GM18520 (cell line): Measurements from ENCODE around the gene PTDSS2.
"Not testable (repeated sequence)": the region's sequence is repeated elsewhere in the genome, so short reads cannot be mapped to it uniquely, and the experiment has no call there.

Experiments used
- ATAC-seq: cut with Tn5 transposase; IDR thresholded peaks from one replicate; pipeline ENCODE4 v1.9.1; 2021; ENCODE audit not compliant: unreplicated experiment

The PTDSS2 gene

DNA sequence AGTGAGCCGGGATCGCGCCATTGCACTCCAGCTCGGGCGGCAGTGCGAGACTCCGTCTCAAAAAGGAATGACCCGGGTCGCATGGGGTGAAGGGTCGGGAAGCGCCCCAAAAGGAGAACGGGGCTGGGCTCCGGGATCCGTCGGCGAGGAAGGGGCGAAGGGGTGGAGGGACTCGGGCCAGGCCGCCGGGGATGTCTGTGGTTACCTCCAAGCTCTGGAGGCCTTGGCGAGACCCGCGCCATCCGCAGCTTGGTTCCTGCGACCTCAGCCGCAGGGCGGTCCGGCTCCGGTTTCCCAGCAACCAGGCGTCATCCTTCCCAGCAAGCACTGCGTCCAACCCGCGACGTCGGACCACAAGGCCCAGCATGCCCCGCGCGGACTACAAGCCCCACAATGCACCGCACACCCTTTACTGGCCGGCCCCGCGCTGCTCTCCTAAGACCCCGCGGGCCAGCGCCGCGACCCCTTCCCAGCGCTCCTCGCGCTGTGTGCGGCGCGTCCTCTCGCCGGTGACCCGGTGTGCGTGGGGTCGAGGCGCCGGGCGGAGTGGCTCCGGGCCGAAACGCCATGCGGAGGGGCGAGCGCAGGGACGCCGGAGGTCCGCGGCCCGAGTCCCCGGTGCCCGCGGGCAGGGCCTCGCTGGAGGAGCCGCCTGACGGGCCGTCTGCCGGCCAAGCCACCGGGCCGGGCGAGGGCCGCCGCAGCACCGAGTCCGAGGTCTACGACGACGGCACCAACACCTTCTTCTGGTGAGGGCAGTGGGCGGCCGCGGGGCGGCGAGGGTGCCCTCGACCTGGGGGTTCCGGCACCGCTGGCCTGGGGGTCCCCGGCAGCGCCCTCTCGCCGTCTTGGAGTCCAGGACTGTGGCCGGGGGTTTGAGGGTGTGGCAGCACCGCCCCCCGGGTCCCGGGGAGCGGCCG is at the start of gene PTDSS2:
TSS of gene PTDSS2 (plus strand) at position 391 of the 920 bp plus-strand sequence. CDS start at position 568, 177 bp downstream.
- ATAC-seq = peak; percentile 60

DNA sequence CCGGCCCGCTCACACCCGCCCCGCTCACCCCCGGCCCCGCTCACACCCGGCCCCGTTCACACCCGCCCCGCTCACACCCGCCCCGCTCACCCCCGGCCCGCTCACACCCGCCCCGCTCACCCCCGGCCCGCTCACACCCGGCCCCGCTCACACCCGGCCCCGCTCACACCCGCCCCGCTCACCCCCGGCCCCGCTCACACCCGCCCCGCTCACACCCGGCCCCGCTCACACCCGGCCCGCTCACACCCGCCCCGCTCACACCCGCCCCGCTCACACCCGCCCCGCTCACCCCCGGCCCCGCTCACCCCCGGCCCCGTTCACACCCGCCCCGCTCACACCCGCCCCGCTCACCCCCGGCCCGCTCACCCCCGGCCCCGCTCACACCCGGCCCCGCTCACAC is 48.9 kb upstream of the PTDSS2 start:
- not testable (repeated sequence) for ATAC-seq

DNA sequence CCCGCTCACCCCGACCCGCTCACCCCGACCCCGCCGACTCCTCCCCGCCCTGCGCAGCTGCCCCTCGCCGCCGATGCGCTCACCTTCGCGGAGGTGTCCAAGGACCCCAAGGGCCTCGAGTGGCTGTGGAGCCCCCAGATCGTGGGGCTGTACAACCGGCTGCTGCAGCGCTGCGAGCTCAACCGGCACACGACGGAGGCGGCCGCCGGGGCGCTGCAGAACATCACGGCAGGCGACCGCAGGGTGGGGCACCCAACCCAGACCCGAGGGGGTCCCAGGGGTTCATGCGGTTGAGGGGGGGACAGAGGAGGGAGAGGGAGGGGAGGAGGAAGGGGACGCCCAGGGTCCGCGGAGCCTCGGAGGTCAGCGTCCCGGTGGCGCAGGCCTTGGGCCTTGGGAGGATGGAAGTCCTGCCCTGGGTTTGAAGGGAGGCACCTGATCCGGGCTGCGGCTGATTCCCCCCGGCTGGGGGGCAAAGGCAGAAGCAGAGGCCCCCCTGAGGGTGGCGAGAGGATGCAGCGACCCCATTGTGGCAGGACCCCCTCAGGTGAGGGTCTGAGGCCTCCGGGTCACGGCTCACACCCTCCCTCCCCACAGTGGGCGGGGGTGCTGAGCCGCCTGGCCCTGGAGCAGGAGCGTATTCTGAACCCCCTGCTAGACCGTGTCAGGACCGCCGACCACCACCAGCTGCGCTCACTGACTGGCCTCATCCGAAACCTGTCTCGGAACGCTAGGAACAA is 46.9 kb upstream of the PTDSS2 start:
- ATAC-seq = no peak

DNA sequence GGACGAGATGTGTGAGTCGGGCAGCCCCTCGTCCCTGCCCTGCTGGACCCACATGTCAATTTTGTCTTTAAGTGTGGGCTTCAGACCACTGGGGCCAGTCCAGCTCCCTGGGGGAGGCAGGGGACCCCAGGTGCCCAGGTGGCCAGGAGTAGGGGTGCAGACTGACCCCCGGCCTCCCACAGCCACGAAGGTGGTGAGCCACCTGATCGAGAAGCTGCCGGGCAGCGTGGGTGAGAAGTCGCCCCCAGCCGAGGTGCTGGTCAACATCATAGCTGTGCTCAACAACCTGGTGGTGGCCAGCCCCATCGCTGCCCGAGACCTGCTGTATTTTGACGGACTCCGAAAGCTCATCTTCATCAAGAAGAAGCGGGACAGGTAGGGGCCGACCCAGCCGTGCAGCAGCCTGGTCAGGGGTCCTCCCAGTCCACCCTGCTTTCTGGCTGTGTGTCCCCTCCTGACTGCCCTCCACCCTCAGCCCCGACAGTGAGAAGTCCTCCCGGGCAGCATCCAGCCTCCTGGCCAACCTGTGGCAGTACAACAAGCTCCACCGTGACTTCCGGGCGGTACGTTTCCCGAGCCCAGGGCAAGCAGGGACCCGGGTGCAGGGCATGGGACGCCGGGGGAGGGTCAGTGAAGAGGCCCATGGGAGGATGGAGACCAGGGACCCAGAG is 46.2 kb upstream of the PTDSS2 start:
- no peak for ATAC-seq

DNA sequence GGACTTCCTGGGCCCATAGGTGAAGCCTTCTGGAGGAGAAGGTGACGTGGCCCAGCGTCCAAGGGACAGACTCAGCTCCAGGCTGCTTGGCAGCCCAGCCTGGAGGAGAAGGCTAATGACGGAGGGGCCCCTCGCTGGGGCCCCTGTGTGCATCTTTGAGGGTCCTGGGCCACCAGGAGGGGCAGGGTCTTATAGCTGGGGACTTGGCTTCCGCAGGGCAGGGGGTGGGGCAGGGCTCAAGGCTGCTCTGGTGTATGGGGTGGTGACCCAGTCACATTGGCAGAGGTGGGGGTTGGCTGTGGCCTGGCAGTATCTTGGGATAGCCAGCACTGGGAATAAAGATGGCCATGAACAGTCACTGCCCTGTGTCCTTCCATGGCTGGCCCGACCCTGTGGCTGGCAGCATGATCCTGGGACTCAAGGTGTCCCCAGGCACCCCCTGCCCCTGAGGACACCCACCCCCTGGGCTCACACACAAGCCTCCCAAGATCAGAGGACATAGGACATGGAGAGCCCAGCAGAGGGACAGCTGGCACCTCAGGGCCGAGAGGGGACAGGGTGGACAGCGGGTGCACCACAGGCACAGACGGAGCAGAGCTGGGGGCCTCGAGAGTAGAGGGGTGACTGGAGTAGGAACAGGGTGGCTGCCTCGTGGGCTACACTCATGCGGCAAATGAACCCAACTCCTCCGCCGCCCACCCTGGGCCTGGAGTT is 45.4 kb upstream of the PTDSS2 start:
- no peak for ATAC-seq

DNA sequence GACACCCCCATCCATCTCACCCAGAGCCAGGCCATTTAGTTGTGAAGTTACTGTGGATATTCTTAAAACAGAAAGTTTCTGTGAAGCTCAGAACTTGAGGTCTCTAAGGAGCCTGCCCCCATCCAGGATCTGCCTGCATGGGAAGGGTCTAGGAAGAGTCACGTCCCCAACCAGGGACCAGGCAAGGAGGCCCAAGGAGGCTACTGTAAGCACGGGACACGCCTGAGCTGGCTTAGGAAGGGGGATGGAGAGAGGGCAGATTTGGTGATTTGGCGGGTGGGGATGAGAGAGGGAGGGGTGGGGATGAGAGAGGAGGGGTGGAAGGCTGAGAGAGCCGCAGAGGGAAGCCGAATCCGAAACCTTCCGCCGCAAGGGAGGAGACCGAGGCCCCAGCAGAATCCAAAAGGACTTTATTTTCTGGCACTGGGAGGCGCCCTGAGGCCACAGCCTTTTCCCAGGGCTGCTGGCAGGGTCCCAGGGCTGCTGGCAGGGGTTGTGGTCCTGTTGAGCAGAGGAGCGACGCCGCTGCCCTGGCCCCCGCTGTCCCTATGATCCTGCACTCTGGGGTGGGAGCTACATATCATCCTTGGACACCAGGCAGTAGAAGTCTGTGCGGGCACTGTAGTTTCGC is 44.6 kb upstream of the PTDSS2 start:
- no peak for ATAC-seq

DNA sequence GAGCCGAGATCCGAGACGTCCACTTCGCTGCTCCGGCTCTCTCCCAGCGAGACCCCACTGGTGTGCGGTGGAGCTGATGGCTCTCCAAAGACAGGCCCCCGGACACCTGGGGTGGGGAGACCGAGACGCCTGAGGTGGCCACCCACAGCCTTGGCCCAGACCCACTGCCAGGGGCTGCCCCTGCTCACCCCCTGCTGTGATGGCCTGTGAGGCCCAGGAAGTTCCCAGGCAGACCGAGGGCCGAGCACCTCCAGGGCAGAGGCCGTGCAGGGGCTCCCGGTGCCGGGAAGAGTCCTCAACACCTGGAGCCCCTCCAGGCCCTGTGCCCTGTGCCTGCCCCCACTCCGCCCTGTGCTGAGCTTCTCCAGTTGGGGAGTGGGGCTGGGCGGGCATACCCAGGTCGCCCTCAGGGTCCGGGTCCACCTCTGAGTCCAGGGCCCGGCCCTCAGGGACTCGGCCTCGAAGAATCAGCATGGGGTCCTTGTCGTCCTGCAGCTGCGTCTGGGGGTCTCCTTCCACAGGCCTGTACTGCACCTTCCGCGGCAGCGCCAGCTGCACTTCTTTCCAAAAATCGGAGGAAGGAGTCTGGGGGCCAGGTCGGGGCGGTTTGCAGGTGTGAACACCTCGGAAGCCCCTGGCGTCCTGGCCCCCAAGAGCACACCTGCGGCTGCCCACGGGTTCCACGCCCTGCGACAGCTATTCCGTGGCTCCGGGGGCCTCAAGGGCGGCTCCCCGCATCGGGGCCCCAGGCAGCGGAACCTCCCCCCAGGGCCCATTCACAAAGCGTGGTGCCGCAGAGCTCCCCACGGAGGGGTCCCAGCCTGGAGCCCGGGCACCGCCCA is 43.9 kb upstream of the PTDSS2 start:
- no peak for ATAC-seq

DNA sequence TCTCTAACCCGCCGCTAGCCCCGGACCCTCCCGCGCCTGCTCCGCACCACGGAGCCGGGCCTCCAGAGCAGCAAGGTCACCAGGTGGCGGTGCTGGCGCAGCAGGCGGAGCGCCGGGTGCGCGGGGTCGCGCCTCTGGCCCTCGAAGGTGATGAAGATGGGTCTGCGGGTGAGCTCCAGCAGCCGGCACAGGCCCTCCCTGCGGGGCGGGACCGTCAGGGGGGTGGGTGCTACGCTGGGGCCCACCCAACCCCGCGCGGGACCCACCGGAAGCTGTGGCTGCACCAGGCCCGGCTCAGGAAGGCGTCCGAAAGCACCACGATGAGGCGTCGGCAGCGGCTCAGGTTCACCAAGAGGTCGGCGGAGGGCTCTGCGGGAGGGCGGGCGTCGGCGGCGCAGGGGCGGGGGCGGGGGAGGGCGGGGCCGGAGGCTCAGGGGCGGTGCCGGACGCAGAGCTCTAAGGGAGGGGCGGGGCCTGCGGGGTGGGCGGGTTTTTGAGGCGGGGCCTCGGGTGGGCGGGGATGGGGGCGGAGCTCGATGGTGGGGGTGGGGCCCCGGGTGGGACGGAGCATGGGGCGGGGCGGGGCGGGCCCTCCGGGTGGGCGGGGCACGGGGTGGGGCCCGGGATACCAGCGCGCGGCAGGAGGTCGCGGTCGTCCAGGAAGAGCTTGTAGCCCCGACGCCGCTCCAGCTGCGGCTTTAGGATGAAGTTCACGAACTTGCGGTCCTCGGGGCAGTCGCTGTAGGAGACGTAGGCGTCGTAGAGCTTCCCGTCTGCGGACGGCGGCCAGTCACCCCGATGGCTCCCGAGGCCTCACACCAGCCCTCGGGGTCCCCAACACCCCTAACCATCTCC is 43.1 kb upstream of the PTDSS2 start:
- ATAC-seq = no peak

DNA sequence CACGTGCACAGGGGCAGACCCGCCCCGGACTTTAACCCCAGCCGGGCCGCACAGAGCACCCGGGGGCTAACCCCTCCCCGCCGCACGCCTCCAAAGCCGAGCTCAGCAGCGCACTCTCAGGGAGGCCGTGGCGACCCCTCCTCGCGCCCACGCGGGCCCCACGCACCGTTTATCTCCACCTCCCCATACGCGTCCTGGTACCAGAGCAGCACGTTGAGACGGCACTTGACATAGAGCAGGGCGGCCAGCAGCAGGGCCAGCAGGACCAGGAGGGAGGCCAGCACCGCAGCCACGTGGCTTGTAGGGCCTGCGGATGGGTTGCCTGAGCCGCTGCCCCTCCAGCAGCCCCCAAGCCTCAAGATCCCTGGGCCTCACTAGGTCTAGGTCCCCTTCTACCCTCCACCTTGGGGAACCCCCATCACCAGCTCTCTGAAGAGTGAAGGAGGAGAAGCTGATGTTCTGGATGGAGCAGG is 42.4 kb upstream of the PTDSS2 start:
- no peak for ATAC-seq

DNA sequence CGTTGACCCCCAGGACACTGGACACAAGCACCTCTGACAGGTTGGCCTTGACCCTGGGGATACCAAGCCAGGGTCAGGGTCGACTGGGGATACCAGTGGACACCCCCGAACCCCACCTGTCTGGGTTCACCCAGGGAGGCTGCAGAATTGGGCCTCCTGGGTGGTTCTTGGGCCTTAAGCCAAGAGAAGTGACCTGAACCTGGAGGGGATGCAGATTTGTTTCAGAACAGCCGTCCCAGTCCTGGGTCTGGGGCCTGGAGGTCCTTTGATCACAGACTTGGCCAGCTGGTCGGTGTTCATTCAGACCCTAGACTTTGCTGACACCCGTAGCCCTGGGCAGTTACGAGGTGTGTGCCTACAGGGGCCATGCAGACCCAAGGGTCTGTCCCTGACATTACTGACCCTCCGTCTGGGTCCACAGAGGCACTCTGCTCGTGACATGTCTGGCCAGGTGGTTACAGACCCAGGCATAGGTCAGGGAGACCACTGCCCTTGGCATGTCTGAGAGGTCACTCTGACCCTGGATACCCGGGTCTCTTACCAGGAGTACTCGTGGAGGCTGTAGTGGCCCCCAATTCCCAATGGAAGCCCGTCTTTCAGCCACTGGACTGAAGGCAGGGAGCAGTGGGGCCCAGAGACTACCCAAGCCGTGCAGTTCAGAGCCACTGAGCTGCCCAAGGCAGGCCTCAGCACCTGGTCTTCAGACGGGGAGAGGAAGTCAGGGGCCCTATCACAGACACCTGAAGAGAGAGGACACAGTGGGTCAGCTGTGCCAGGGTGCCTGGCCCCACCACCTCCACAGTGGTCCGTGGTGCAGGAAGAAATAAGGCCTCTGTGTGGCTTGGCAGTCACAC is 41.7 kb upstream of the PTDSS2 start:
- no peak for ATAC-seq

DNA sequence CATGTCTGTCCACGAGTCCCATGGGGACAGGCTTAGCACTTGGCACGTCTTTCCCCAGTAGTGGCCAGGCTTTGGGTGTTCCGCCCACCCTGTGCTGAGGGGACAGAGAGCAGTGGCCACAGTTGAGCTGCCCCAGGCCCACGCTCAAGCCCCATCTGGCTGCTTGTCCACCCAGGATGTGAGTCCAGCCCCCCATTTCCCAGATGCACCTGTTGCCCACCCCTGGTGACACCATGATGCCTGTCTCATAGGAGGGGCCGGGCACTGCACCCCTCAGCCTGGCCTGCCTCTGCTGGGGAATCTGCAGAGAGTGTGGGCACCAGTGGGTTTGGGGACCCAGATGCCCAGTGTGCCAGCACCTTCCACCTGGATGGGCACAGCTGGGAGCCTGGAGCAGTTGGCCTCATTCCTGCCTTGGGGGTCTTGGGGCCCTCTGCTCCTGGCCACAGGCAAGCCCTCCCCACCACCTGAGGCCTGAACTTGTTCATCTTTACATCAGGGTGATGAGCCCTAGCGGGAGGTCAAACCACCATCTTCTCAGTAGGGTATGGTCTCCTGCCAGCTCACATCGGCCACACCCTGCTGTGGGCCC is 41.0 kb upstream of the PTDSS2 start:
- ATAC-seq = no peak

DNA sequence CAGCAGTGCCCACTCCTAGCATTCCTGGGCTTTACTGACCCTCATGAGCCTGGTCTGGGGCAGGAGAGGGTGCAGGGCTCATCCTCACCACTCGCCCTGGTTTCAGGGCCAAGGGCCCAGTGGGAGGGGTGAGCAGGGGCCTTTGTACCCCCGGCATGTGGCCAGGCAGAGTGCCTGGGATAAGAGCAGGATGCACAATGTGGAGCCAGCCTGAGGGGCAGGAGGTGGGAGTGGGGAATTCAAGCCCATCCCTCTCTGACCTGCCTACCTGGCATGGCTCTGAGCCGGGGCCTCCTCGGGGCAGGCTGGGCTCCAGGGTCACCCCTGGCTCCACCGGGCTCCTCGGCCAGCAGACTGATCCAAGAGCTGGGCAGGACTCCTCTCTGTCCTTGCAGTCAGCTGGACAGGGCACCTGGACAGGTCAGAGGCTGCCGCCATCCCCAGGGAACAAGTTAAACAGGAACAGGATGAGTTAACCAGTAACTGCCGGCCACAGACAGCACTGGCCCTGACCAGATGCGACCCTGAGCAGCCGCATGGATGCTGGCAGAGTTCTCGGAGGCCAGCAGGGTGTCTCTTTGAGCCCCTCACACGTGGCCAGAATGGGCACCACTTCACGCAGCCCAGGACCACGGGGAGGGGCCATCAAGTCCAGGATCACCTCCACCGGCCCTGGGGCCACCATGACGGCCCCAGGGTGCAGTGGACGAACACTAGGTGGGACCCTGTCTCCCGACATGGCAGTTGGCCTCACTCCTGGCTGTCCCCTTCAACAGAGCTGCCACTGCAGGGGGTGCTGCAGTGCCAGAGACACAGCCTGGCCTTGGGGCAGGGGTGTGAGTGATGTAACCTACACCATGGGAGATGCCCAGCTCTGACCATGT is 40.2 kb upstream of the PTDSS2 start:
- ATAC-seq = no peak

DNA sequence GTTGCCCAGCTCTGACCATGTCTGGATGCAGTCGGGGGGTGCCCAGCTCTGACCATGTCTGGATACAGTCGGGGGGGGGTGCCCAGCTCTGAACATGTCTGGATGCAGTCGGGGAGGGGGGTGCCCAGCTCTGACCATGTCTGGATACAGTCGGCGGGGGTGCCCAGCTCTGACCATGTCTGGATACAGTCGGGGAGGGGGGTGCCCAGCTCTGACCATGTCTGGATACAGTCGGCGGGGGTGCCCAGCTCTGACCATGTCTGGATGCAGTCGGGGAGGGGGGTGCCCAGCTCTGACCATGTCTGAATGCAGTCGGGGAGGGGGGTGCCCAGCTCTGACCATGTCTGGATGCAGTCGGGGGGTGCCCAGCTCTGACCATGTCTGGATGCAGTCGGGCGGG is 39.4 kb upstream of the PTDSS2 start:
- ATAC-seq = not testable (repeated sequence)

DNA sequence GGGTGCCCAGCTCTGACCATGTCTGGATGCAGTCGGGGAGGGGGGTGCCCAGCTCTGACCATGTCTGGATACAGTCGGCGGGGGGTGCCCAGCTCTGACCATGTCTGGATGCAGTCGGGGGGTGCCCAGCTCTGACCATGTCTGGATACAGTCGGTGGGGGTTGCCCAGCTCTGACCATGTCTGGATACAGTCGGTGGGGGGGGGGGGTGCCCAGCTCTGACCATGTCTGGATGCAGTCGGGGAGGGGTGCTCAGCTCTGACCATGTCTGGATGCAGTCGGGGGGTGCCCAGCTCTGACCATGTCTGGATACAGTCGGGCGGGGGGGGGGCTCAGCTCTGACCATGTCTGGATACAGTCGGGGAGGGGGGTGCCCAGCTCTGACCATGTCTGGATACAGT is 38.6 kb upstream of the PTDSS2 start:
- not testable (repeated sequence) for ATAC-seq

DNA sequence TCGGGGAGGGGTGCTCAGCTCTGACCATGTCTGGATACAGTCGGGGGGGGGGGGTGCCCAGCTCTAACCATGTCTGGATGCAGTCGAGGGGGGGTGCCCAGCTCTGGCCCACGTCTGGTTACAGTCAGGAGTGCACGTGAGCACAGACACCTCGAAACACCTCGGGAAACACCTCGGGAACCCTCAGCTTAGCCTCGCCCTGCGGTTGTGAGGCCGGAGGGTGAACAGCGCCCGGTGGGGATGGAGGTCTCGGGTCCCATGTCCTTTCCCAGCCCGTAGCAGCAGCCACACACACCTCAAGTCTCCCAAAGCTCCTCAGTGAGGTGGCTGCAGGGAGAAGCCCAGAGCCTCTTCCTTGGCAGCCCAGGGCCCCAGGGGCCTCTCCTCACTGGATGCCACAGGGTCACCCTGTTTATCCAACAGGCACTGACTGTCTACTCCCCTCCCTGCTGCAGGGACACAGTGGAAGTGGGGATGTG is 37.4 kb upstream of the PTDSS2 start:
- ATAC-seq = no peak
